Stimulated activated CD4-positive, alpha-beta T cell treated with anti-CD3 and anti-CD28 coated beads, TNF-alpha, amount 100 ng/mL, for 48 hours (primary cell): Measurements from ENCODE around the gene GJD2.

ENCODE experiments used
- DNase-seq, 3 donors: peaks; one replicate each; pipeline ENCODE4 v3.0.0-alpha.2; 2020; ENCODE audit warnings: low read depth in 3 of 3

The GJD2 gene

DNA sequence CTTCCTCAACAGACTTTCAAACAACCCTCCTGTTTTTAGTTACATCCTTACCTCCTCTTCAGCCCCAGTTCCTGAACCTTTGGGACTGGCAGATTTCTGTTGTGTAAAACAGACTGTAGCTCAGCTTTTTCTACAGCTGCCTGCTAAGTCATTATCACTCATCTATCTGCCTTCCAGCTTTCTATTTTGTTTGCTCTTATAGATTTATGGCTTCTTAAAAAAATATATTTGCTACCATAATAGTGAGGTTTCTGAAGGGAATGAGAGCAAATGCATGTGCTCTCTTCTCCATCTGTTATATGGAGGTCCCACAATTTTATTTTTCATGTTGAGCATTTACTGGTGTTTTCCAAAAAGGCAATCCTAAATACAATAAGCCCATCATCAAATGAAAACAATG is 18.2 kb upstream of the GJD2 start:
- no peak for DNase-seq

DNA sequence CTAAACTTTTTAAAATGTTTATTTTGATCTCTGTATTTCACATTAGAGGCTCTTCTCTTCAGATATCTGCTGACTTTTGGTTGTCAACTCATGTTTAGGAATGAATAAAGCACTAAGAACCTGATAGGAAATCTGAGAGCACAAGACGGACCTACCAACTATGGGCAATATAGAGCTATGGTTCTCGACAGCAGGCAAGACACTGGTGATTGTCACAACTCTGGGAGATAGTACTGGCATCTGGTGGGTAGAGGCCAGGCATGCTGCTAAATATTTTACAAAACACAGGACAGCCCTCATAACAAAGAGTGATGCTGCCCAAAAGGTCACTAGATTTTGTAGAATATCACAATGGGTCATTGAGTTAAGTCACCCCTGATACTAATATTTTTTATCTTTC is 17.5 kb upstream of the GJD2 start:
- no peak for DNase-seq

DNA sequence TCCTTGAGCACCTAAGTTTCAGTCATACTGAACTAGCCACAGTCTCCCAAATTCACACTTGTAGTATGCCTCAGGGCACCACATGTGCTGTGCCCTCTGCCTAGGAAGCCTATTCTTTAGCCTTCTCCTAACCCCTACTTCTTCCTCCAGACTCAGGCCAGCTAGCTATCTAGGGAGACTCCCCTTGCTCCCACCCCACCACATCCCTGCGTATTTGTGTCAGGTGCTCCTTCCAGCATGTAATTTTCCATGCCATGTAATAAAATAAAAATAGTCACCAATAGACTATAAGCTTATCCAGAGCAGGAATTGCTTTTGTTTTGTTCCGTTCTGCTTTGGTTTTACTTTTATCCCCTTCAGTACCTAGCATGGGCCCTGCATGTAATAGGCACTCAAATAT is 14.9 kb upstream of the GJD2 start:
- no peak for DNase-seq

DNA sequence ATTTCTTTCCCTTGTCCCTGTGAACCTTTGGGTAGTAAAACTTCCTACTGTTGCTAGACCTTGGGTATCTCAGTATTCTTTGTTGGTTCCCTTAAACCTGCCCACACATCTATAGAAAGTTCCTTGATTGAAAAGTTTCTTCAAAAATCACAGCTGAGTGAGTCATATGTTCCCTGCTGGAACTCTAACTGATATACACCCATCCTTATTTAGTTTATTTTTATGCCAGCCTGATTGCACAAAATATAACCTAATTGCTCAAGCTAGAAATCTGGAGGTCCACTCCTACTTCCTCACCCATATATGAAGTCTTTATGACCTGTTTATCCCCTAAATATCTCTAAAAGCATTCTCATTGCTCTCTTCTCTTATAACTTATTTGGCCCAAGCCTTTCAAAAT is 13.7 kb upstream of the GJD2 start:
- DNase-seq: no peak

DNA sequence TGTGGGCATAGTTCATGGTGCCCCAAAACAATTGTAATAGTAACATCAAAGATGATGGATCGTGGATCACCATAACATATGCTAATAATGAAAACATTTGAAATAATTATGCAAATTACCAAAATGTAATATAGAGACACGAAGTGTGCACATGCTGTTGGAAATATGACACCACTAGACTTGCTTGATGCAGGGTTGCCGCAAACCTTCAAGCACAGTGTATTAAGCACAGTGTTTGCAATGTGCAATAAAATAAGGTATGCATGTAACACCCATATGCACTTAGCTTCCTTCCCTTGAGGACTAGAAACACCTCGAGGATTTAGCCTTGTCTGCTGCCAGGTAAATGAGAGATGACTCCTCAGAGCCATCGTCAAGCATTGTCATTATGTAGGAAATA is 10.9 kb upstream of the GJD2 start:
- DNase-seq: no peak

DNA sequence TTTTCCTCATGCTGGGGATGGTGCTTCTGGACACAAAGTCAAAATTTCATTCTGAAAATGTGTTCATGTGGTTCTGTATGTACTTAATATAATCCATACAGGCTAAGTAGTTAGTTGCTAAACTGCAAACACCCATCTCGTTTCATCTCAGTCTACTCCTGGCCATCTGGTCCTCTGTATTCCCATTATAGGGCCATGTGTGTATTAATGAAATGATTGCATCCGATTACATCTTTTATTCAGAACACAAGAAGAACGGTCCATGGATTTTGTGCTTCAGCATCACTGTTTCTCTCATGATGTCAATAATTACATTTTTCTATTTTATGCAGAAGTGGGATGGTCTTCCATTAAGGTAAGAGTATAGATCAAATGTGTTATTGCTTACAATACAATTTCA is 6.1 kb upstream of the GJD2 start:
- DNase-seq: no peak

DNA sequence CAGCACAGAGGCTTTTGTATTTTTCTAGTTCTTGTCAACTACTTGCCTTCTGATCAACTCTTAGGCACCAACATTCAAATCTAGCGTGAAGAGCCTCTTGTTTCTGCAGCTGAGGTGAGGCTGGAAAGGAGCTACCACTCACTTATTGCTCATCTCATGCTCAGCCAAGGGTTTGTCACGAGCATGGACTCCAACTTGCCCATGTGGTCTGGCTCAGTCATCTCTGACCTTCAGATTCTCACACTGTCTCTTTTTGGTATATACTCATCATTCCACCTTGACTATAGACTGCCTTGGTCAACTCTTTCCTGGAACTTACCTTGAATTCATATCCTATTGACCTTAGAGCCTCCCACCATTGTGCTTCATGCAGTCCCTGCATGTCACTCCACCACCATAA is 5.2 kb upstream of the GJD2 start:
- no peak for DNase-seq

DNA sequence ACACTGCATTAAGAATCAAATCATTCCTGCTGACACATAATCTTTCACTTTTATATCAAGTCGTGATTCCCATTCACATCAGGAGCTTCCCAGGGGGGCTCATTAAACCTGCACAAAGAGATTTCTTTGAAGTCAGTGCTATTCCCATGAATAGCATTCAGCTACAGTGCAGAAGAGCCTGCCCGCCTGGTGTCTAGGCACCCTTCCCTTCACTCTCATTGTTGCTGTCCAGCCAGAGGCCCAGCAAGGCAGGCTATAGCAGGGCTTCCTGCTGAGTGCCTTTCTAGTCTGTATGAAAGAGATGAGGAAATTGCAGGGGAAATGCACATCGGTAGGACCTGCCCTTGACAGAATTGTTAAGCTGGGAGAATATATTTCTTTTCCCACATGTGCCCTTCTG is 4.5 kb upstream of the GJD2 start:
- no peak for DNase-seq

DNA sequence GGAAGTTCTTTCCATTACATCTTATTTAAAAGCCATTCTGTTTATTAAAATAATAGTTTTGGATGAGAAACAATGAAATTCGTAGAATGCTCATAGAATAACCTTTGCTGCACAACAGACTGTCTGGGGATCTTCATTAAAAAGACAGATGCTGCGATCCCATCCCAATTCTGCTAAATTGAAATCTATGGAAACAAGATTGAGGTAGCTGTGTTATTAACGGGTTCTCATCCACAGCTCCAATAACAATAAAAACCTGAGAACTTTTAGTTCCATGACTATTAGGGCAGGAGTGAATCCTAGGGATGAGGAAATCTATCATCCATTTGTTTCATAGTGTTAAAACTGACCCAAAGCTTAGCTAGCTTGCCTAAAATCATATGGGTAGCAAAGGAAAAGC is 2.5 kb upstream of the GJD2 start:
- no peak for DNase-seq

DNA sequence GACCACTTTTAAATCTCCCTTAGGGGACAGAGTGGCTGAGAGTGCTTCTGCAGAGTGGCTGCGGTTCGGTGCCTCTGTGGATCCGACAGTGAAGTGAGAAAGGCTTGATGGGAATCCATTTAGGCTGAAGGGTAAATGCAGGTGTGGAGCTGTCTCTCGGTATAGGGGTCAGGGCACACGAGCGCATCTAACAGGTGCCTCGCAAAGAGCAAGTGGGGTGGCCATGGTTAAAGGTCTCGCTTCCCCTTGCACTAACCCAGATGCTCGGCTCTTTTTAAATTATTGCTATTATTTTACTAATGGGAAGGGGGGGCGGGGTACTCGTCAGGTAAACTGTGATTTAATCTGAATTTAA is 598 bp upstream of the GJD2 start:
- no peak for DNase-seq

DNA sequence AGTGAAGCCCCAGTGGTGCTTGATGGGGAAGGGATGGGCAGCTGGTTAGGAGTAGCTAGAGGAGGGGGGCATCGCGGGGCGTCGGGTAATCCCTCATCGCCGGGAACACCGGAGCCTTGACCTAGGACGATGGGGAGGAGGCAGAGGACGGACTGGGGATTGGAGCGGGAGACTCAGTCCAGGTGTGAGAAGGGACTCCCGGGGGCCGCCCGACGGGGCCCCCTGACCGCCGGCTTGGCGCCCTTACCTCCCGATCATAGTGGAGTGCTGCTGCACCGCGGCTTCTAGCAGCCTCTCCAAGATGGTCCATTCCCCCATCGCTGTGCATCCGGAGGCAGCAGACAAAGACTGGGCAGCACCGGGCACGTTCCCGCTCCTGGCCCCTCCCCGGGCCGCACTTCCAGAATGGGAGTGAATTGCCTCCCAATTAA is 612 bp downstream of the GJD2 start:
- DNase-seq: no peak

DNA sequence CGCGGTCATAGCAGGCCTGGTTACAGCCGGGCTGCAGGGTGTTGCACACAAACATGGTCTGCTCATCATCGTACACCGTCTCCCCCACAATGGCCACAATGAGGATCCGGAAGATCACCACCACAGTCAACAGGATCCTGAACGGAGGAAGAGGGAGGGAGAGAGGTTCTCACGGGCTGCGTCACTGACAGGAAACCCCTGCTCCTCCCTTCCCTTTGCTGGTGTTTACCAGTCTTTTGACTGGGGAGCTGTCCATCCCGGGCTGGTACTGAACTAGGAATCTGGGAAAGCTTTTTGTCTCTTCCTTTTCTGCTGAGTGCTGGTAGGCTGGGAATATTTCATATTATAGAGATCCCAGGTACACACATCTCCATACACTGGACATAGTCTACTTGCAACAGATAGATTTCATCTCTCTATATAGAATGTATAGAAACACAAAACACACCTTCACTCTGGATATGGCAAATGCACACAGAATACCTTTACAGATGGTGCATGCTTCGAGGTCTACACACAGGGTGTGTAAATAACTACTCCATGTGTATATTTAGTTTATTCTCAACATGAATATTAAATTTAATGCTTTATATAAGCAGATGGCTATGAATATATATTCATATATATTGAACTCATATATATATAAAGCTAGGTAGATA is 1.4 kb downstream of the GJD2 start:
- no peak for DNase-seq

DNA sequence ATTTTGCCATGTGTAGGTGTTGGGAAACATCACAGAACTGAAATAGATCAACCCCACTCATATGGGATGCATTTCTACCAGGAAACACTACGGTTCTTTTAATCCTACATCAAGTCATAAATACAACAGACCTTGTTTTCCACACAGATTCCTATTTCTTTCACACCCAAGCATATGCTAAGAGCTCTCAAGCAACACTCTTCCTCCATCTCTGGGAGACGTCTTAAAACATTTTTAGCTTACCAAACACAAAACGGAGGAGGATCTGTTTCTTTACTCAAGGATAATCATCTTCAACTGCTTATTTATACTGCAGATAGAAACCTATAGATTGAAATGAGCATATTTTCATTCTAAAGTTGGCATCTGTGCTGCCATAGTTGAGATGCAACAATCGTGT is 5.1 kb downstream of the GJD2 start:
- no peak for DNase-seq

DNA sequence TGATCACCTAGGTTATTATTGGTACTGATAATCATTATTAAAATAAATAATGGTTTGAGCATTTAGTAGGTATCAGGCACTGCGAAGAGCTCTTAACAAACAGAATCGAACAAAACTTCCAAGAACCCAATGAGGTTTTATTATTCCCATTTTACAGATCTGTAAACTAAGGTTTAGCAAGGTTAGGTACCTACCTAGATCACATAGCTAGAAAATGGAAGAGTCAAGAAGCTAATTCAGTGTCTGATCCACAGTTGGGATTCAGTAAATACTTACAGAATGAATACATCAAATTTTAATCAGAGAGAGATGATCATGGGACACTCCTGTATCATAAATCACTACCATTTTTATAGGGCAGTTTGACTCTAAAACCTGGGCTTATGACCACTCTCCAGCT is 15.5 kb downstream of the GJD2 start:
- DNase-seq: no peak

DNA sequence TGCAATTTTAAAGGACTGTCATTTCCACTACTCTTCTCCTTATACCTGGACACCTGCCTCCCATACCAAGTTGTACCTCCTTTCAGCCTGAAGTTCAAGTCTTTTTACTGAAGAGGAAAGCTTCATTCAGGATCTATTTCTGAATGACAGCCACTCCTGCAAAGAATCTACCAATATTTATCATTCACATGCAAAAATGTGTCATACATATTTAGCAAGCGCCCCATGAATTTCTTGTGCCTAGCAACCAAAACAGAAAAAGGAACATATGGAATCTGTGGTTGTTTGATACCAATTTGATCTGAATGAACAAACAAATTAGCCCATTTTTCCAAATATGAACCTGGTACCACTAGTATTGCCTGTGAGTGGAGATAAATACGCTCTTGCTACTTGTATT is 16.8 kb downstream of the GJD2 start:
- DNase-seq: no peak

DNA sequence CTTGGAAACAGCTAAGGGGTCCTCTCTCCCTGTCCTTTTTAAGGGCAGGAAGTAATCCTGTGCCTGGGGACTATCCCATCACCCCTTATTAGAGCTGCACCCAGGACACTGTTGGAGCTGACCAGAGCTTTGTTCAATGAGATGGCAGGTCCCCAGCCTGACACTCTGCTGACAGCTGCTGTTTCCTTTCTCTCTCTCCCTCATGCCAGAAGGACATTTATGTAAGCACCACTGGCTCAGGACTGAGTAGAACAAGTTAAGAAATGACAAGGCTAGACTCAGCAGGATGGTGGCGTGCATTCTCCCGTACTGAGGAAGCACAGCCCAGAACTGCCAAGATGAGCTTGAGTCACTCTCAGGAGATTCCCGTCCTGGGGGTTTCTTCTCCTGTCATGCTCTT is 17.3 kb downstream of the GJD2 start:
- DNase-seq: no peak

DNA sequence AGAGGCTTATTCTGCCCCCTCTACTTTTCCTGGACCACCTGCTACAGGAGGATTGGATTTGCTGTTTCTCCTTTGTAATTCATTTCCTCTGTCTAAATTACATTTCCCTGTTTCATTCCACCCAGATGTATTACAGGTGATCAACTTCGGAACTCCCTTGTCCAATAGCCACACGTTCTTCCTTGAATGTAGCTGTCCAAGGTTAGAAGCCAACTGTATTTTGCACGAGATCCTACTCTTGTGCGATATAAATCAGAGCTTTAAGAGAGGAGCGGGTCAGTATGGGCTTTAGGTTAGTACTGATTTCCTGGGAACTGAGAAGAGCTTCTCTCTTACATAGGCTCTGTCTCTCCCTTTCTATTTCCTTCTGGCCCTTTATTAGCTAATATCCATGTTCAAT is 20.5 kb downstream of the GJD2 start:
- DNase-seq: no peak

DNA sequence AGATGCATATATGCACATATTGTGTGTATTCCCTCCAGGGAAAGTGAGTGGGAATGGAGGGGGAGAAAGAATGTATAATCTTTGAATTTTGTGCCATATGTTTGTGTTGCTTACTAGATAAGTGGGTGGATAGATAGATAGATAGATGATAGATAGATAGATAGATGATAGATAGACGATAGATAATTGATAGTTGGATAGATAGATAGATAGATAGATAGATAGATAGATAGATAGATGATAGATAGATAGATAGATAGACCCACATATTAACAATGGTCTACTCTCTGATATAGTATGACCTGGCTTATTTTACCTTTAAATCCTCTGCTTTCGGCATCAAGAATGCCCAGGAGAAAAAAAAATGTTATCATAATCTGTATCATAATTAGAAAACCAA is 21.2 kb downstream of the GJD2 start:
- no peak for DNase-seq

DNA sequence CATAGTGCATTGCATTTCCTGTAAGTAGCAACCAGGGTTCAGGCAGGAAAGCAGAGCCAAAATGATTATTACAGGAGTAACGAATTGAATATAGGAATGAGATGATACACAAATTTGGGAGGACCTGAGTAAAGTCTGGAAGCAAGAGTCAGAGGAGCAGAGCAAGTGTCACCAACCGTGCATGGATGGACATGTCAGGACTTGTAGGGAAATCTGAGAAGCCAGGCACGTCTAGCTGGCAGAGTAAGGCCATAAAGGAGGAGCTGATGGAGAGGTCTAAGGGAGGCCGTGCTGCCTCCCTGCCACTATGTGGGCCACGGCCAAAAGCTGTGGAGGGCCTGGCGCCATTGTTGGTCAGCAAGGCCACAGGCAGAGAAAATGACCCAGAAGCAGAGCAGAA is 22.4 kb downstream of the GJD2 start:
- DNase-seq: no peak

DNA sequence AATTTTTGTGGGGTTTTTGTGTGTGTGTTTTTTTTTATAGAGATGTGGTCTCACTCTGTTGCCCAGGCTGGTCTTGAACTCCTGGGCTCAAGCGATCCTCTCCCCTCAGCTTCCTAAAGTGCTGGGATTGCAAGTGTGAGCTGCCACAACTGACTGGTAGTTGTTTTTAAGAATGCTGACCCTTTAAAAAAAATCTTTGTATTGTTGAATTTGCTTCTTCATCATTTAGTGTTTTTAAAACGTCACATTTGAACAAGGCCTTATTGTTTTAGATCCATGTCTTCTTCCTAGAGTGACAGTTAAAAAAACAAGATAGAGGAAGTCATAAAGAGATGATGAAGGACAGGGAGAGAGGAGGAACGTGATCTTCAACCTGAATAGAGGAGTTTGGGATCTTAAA is 24.1 kb downstream of the GJD2 start:
- DNase-seq: no peak

DNA sequence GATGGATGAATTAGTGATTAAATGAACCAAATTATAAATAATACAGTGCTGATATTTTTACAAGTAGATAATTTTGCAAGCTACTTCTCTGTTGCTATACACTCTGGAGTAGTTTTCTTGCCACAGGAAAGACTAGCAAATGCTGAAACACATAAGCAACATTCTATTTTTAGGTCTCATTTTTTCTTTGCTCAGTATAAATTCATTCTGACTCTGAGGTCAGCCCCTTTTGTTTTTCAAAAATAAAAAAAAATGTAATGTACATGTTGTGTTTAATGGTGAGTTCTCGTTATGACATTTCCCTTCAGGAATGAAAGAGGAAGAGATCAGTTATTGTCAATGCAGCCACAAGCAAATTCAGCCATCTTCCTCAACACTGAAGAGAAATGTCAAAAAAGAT is 24.9 kb downstream of the GJD2 start:
- DNase-seq: no peak

DNA sequence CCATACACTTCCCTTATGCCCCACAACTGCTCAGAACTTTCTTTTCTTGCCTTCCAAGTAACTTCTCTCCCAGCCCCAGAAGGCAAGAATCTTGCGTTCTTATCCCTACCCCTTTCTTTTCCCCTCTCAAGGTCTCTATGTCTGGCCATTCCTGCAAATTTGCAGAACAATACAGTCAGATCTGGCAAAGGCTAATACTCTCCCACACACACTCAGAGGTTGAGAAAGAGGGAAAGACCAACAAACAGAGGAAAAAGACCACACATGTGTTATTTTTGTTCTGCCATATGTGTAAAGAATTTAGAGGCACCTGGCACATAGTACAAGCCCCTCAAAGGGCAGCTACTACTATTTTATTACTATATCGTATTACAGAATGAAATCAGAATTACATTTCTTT is 25.7 kb downstream of the GJD2 start:
- no peak for DNase-seq

DNA sequence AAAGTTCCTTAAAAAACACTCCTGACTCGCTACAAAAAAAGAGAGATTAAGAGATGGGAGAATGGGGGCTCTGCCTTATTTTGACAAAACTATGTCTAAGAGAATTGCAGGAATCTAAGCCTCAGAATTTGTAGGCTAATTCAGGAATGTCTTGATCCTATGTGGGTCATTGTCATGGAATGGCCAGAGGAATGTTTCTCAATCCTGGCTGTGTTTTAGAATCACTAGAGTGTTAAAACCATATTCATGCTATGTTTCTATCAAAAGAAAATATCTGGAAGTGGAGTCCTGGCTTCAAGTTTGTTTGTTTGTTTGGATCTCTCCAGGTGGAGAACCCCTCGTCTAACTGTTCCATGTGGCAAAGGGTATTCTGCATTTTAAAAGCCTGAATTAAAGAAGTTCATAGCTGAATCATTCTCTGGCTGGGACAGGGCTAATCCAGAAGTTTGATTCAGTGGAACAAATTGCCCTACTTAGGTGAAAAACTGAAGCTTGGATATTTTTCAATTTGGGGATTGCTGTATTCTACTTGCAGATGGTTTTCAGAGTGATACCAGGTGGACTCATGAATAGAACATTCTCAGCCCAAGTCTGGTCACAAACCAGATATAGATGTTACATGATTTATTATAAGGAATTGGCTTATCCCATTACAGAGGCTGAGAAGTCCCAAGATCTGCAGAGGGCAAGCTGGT is 28.2 kb downstream of the GJD2 start:
- no peak for DNase-seq

DNA sequence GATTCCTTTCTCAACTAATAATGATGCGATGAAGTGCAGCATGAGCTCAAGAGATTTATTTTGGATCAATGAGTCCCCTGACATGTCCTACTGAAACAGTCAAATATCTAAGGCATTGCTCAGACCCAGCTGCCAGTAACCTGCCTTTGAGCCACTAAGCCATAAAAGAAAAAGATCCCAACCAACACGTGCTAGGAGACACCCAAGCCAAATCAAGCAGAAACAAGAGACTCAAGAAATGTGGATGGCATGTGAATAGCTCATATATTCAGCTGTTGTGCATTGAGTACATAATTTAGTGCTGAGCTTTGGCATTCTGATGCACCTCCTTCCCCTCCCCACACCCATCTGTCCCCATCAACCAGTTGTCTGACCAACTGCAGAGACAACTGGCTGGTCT is 29.2 kb downstream of the GJD2 start:
- DNase-seq: no peak
